ENCODE data around the gene SPNS3.

SPNS3 gene

DNA sequence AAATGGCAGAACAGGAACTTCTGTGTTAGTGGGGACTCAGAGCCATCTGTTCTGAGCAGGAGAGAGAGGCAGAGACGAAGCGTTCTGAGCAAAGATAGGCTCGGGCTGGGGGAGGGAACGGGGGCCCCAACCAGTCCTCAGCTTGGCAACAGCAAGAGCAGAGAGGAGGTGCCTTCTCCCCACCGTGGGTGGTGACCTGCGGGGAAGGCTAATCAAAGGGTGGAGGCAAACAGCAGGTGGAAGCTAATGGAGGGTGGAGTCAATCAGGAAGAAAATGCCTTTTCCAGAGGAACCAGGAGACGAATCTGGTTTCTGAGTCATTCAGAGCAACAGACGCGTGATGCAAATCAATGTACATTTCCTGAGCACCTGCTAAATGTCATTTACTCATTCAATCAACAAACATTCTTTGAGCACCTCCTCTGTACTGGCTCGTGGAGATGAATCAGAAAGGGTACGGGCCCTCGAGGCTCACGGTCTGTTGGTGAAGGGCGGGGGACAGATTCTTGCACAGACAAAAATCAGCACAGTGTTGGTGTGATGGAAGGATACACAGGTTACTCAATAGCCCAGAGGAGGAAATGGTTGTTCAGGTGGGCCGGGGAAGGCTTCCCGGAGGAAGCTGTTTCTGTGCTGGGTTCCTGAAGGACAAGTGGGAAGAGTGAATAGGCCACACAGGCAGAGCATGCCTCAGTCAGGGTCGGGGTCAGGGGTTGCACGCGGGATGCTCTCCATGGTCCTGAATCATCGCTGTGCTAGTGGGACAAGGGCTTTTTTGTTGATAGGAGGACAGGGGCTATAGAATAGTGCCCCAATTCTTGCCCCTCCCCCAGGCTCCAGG is 59.2 kb downstream of the SPNS3 start:
- Histone ChIP-seq H3K4me3 (no peak overlapping the region), H3K27me3 (no peaks in the 10 kb centered on the region), H3K27ac (no peak overlapping the region), H3K4me1 (peaks cover 0 to 15% (median 11%) of the 10 kb centered on the region in 4 donors), H3K9me3 (no peaks in the 10 kb centered on the region), H3K36me3 (no peaks in the 10 kb centered on the region)
- DNase-seq, result no peak
- intact Hi-C loops (cut with DNase I; ENCODE audit: low total_unique reads), result no loop called here
- TF ChIP-seq, protein P1, sequence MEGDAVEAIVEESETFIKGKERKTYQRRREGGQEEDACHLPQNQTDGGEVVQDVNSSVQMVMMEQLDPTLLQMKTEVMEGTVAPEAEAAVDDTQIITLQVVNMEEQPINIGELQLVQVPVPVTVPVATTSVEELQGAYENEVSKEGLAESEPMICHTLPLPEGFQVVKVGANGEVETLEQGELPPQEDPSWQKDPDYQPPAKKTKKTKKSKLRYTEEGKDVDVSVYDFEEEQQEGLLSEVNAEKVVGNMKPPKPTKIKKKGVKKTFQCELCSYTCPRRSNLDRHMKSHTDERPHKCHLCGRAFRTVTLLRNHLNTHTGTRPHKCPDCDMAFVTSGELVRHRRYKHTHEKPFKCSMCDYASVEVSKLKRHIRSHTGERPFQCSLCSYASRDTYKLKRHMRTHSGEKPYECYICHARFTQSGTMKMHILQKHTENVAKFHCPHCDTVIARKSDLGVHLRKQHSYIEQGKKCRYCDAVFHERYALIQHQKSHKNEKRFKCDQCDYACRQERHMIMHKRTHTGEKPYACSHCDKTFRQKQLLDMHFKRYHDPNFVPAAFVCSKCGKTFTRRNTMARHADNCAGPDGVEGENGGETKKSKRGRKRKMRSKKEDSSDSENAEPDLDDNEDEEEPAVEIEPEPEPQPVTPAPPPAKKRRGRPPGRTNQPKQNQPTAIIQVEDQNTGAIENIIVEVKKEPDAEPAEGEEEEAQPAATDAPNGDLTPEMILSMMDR (IDR thresholded peaks at IDR 0.05), result no peak

DNA sequence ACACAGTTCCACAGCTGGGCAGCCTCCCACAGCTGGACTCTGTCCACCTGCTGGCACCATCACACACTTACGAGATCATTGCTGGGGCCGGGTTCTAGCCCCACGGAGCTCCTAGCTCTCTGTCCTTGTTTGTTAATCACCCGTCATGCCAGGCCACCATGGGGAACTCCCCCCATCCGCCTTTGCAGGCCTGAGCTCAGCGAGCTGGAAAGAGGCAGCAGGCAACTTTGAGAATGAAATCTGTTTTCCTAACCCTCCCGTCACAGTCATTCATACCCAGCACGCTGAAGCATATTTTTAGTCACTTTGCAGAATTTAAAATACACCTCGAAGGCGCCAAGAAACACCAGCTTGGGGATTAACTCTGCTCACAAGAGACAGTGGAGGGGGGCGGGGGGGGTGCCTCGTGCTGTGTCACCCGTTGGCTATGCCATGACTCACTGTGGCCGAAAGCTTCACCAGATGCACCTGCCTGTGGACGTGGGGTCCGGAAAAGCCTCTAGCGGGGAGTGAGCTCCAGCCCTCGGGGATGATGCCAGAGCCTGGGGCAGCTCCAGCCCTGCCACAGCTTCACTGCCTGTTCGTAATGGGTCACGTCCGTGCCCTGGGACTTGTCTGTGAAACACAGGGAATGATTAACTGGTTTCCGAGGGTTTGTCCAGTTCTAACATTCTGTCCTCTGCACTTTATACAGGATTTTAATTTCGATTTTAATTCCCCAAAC is 63.5 kb downstream of the SPNS3 start:
- Histone ChIP-seq H3K36me3 (no peaks in the 10 kb centered on the region), H3K27me3 (peaks cover 0 to 23% of the 10 kb centered on the region in 2 donors), H3K9me3 (no peaks in the 10 kb centered on the region), H3K4me1 (peaks cover 0 to 41% (median 32%) of the 10 kb centered on the region in 4 donors), H3K27ac (peak overlapping the region; percentile 70 to 82), H3K4me3 (peak overlapping the region in 1 of 2 donors; percentile 55)
- TF ChIP-seq, protein P1 (IDR thresholded peaks at IDR 0.05), result no peak
- intact Hi-C loops (cut with DNase I; ENCODE audit: low total_unique reads), result loop anchor here (5.0 kb wide), 1 partner anchor 55 kb away; no protein-coding TSS in a partner anchor
- DNase-seq, result peak in 1 of 2 donors; percentile 89

DNA sequence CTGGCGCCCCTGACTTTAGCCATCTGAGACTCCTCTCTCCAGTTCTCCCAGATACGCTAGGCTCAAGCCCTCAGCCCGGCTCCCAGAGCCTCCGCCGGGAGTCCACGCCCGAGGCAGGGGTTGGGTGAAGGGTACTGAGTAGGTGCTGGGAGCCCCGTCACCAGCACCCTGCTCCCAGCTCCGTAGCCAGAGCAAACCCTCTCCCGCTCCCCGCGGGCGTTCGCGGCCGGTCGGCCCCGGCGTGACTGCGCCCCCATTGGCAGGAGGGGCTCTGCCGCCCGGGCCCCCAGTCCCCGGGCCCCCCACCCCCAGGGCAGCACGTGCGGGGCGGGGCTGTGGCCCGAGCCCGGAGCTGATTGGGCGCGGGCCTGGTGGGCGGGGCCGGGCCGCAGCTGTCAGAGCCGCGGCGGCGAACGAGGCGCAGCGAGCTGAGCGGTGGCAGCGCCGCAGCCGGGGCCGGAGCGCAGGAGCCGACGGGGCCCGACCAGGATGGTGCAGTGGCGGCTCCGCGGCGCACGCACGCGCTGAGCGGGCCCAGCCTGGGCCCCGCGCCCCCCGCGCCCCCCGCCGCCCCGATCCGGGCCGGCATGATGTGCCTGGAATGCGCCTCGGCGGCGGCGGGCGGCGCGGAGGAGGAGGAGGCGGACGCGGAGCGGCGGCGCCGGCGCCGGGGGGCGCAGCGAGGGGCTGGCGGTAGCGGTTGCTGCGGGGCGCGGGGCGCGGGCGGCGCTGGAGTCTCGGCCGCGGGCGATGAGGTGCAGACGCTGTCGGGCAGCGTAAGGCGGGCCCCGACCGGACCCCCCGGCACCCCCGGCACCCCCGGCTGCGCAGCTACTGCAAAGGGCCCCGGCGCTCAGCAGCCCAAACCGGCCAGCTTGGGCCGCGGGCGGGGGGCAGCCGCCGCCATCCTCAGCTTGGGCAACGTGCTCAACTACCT is 65.0 kb downstream of the SPNS3 start, which contains the start of gene SPNS2:
Gene SPNS2 (plus strand): TSS at position 421 of the 937 bp plus-strand sequence. CDS start 167 bp downstream, at position 588.
- TF ChIP-seq, protein P1 (IDR thresholded peaks at IDR 0.05), result no peak
- Histone ChIP-seq H3K27ac (peak within 1 kb of the TSS; percentile 70 to 82), H3K4me3 (peak within 1 kb of the TSS; percentile 40 to 55), H3K27me3 (peaks cover 0 to 35% of the 10 kb centered on the region in 2 donors), H3K36me3 (no peaks in the 10 kb centered on the region), H3K9me3 (no peaks in the 10 kb centered on the region), H3K4me1 (peaks cover 0 to 41% (median 32%) of the 10 kb centered on the region in 4 donors)
- intact Hi-C loops (cut with DNase I; ENCODE audit: low total_unique reads), result loop anchor here (5.0 kb wide), 1 partner anchor 54 kb away; no protein-coding TSS in a partner anchor
- DNase-seq, result peak; percentile 45 to 78

GRCh38 chr17:4499431-4500190 is 65.9 kb downstream of the SPNS3 start:
- intact Hi-C loops (cut with DNase I; ENCODE audit: low total_unique reads), result loop anchor here (5.0 kb wide), 1 partner anchor 53 kb away; no protein-coding TSS in a partner anchor
- no peak for DNase-seq
- Histone ChIP-seq H3K4me1 (peaks cover 0 to 41% (median 32%) of the 10 kb centered on the region in 4 donors), H3K4me3 (peak overlapping the region; percentile 40 to 55), H3K9me3 (no peaks in the 10 kb centered on the region), H3K36me3 (no peaks in the 10 kb centered on the region), H3K27me3 (peaks cover 0 to 35% of the 10 kb centered on the region in 2 donors), H3K27ac (peak overlapping the region in 1 of 2 donors; percentile 7)
- TF ChIP-seq, protein P1 (IDR thresholded peaks at IDR 0.05), result no peak
